Esophagus muscularis mucosa (tissue), 4 donors: ENCODE results near the gene LRMDA. TPM values are rescaled to one million over a fixed set of nuclear protein-coding genes. Genes with fewer than 3 reads are reported as not detected.
A peak's percentile ranks its signal among the peaks of the same experiment; 100 is the strongest.

Experiments used
- DNase-seq: peaks from one replicate; pipeline ENCODE4 v3.0.0-alpha.2; 2017; ENCODE audit errors: extremely low spot score
- H3K27ac ChIP-seq, 4 donors: fragments of 200-600 bp; sonication (generic); replicated peaks in 1 of 4; 1 replicate in 3 of 4; 2 replicates in 1 of 4; pipeline ENCODE4 v1.5.1; 2016 to 2019; ENCODE audit warnings: mild to moderate bottlenecking in 1 of 4
- H3K27me3 ChIP-seq, 4 donors: fragments of 200-600 bp; sonication (generic); one replicate each; pipeline versions ENCODE4 v1.5.1 to v1.6.0; 2016 to 2019
- H3K36me3 ChIP-seq, 4 donors: fragments of 200-600 bp; sonication (generic); one replicate each; pipeline ENCODE4 v1.5.1; 2016 to 2019
- H3K4me1 ChIP-seq, 4 donors: fragments of 200-600 bp; sonication (generic); one replicate each; pipeline ENCODE4 v1.5.1; 2016 to 2019
- H3K4me3 ChIP-seq, 4 donors: fragments of 200-600 bp; sonication (generic); 1 replicate in 2 of 4; 2 replicates in 2 of 4; pipeline ENCODE4 v1.5.1; 2016 to 2019; ENCODE audit warnings: mild to moderate bottlenecking in 4 of 4, moderate library complexity in 1 of 4
- H3K9me3 ChIP-seq, 4 donors: fragments of 200-600 bp; sonication (generic); 1 replicate in 3 of 4; 2 replicates in 1 of 4; pipeline ENCODE4 v1.5.1; 2016 to 2019
- CTCF ChIP-seq, 3 experiments: fragments of 200-600 bp in 2 of 3; fragments of 450-650 bp in 1 of 3; sonication (generic) in 2 of 3; IDR thresholded peaks; one replicate each; pipeline ENCODE4 v1.5.1; 2017 to 2019; ENCODE audit warnings: antibody characterized with exemption in 3 of 3, mild to moderate bottlenecking in 2 of 3, moderate library complexity in 1 of 3
- EP300 ChIP-seq: sonication (generic); formaldehyde crosslinking; IDR thresholded peaks from one replicate; pipeline ENCODE4 v1.6.1; 2017; ENCODE audit warnings: antibody characterized with exemption
- POLR2A ChIP-seq: fragments of 450-650 bp; IDR thresholded peaks from one replicate; pipeline ENCODE4 v1.6.1; 2017; ENCODE audit warnings: antibody characterized with exemption, moderate library complexity, mild to moderate bottlenecking, low read depth
- POLR2AphosphoS5 ChIP-seq, 2 donors: sonication (generic); formaldehyde crosslinking; IDR thresholded peaks; one replicate each; pipeline ENCODE4 v1.6.1; 2017; ENCODE audit warnings: antibody characterized with exemption in 2 of 2
- WGBS: methylation state at CpG from one replicate; pipeline ENCODE4 v1.1.5; 2018; 5-methylcytosine and 5-hydroxymethylcytosine counted together
- intact Hi-C: fragments of 100-400 bp; cut with DNase I; formaldehyde crosslinking; loops from one replicate; pipeline ENCODE4 v1.15.1; 2023
- total RNA-seq, 4 donors: library from RNA; depleted of rRNA; stranded (reverse); fragments of >200 nt; gene quantifications; one replicate each; pipeline versions ENCODE4 v1.1.0 to v1.2.1, GENCODE V29; 2016

Gene LRMDA
- total RNA-seq, 4 donors from 2014 or later = 14.3 to 34.9 (median 26.5) TPM

GRCh38 chr10:76086170-76086760 is 654.8 kb downstream of the LRMDA start:
- peak overlapping the region; percentile 53 to 65 (median 62) for H3K27ac ChIP-seq
- H3K27me3 ChIP-seq = no peaks in the 10 kb centered on the region
- no peak for DNase-seq
- intact Hi-C loops = loop anchor here (5.0 kb wide), 2 partner anchors 49 to 679 kb away; no protein-coding TSS in a partner anchor
- no peaks in the 10 kb centered on the region for H3K36me3 ChIP-seq
- H3K9me3 ChIP-seq = no peaks in the 10 kb centered on the region
- H3K4me3 ChIP-seq = no peak overlapping the region
- TF ChIP-seq CTCF (IDR thresholded peaks at IDR 0.05) = no peak
- TF ChIP-seq EP300 = no peak
- no peak for TF ChIP-seq POLR2AphosphoS5 (IDR thresholded peaks at IDR 0.05)
- TF ChIP-seq POLR2A = no peak
- WGBS = 34% methylated on average over 6 of the region's 6 CpGs
- peaks cover 0 to 31% (median 29%) of the 10 kb centered on the region in 4 donors for H3K4me1 ChIP-seq

GRCh38 chr10:76086761-76087639 is 655.6 kb downstream of the LRMDA start:
- Histone ChIP-seq H3K27ac (peak overlapping the region; percentile 53 to 65 (median 62)), H3K27me3 (no peaks in the 10 kb centered on the region), H3K36me3 (no peaks in the 10 kb centered on the region), H3K4me1 (peaks cover 0 to 31% (median 29%) of the 10 kb centered on the region in 4 donors), H3K4me3 (no peak overlapping the region), H3K9me3 (no peaks in the 10 kb centered on the region)
- DNase-seq = no peak
- WGBS = 28% methylated on average over 8 of the region's 9 CpGs
- TF ChIP-seq EP300 (no peak), POLR2A (no peak), CTCF (IDR thresholded peaks at IDR 0.05) (peak; percentile 52 to 82 (median 72)), POLR2AphosphoS5 (IDR thresholded peaks at IDR 0.05) (peak; percentile 64 to 75)
- intact Hi-C loops = loop anchor here (5.0 kb wide), 2 partner anchors 50 to 680 kb away; no protein-coding TSS in a partner anchor

GRCh38 chr10:76088008-76088407 is 656.6 kb downstream of the LRMDA start:
- Histone ChIP-seq H3K27ac (peak overlapping the region in 2 of 4 donors; percentile 64 to 65), H3K27me3 (no peaks in the 10 kb centered on the region), H3K4me3 (no peak overlapping the region), H3K9me3 (no peaks in the 10 kb centered on the region), H3K4me1 (peaks cover 0 to 31% (median 29%) of the 10 kb centered on the region in 4 donors), H3K36me3 (no peaks in the 10 kb centered on the region)
- DNase-seq = no peak
- TF ChIP-seq POLR2AphosphoS5 (IDR thresholded peaks at IDR 0.05) (no peak), POLR2A (no peak), EP300 (no peak), CTCF (IDR thresholded peaks at IDR 0.05) (no peak)
- WGBS = 97% methylated on average over 4 of the region's 4 CpGs
- intact Hi-C loops = loop anchor here (5.0 kb wide), 2 partner anchors 51 to 681 kb away; no protein-coding TSS in a partner anchor

DNA sequence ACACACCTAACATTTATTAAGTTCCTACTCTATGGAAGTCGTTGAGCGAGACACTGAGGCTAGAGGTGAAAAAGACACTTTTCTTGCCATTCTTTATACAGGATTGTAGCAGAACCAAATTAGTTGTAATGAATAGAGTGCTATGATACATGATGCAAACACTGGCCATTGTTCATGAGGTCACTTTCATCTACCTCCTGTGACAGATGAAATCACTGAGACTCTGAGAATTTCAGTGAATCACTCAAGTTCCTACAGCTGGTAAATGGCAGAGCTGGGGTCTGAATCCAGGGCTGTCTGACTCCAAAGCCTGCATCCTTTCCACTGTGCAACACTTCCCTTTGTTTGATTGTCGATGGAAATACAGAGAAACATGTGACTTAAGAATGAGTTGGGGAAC is 657.6 kb downstream of the LRMDA start:
- Histone ChIP-seq H3K4me1 (peaks cover 0 to 31% (median 29%) of the 10 kb centered on the region in 4 donors), H3K27ac (no peak overlapping the region), H3K4me3 (no peak overlapping the region), H3K9me3 (no peaks in the 10 kb centered on the region), H3K27me3 (no peaks in the 10 kb centered on the region), H3K36me3 (no peaks in the 10 kb centered on the region)
- no peak for TF ChIP-seq CTCF (IDR thresholded peaks at IDR 0.05)
- intact Hi-C loops = loop anchor here (5.0 kb wide), 2 partner anchors 52 to 682 kb away; no protein-coding TSS in a partner anchor
- no peak for DNase-seq
- WGBS = 81% methylated on average over 3 of the region's 3 CpGs
